Measurements from ENCODE around the gene COPZ1.
"Not testable (repeated sequence)": the region's sequence is repeated elsewhere in the genome, so short reads cannot be mapped to it uniquely, and the experiment has no call there.

COPZ1 gene

DNA sequence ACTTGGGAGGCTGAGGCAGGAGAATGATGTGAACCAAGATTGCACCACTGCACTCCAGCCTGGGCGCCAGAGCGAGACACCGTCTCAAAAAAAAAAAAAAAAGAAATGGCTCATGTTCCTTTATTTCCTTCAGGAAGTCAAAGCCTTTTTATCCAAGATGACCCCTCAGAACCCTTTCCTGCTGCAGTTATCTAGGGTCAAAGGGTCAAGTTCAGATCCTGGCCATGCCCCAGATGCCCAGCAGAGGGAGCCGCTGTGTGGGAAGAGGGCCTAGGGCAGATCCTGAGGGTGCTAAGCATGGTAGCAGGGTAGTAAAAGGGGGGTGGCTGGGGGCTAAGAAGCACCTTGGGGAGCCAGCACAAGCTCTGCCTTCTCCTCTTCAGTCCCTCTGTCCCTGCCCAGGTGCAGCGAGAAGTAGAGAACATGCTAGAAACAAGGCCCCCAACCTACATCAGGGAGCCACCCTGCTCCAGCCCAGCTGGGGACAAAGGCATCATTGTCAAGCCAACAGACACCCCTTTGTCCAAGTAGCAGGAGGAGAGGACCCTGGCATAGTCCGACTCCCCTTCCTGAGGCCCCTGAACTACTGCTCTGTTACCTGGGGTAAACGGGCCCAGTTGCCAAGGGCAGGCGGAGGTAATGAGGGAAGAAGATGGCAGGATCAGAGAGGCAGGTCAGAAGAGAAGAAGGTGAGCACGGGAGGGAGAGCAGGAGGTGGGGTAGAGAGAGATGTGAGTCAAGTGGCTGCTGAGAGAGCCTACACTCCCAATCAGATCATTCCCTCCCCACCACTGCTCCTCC lies 30.6 kb upstream of the COPZ1 start:
- DNase-seq (ENCODE audit: low spot score): peak; percentile 61

- DNase-seq (ENCODE audit: low spot score): no peak
Observed at GRCh38 chr12:54294953-54295566, 29.9 kb upstream of the COPZ1 start.

GRCh38 chr12:54296393-54297099 lies 28.4 kb upstream of the COPZ1 start:
- no peak for DNase-seq (ENCODE audit: low spot score)

GRCh38 chr12:54298904-54299303 lies 26.0 kb upstream of the COPZ1 start:
- DNase-seq (ENCODE audit: low spot score): no peak

GRCh38 chr12:54299515-54300224 lies 25.3 kb upstream of the COPZ1 start:
- no peak for DNase-seq (ENCODE audit: low spot score)

- no peak for DNase-seq (ENCODE audit: low spot score)
Observed at GRCh38 chr12:54300225-54300731, 24.7 kb upstream of the COPZ1 start.

DNA sequence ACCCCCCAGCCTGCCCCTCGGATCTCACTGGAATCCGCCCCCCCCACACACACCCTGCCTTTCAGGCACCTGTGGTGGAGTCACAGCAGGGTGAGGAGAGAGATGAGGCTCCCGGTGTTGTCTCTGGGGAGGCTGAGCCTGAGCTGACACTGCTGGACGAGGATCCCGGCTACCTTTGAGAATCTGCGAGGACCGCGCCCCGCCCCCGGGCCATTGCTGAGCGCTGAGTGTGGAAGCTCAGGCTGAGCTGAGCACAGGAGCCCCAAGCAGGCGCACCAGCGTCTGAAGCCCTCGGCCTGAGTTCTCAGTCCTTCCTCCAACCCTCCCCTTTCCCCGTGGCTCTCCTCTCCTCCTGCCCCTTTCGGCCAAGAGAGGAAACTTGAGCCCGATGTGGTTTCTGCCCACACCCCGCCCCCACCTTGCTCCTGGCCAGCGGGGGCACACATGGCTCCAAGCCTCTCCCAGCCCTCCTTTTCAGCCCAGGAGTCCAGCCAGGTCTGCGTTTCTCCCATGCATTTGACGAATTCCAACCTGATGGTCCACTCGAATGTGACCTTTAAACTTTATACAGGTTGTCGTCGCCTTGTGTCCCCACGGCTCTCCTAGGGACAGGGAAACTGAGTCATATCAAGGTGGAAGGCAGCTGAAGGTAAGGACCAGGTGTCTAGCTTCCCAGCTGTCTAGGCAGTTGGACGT lies 24.1 kb upstream of the COPZ1 start, which contains the start of gene NFE2:
TSS of gene NFE2 (minus strand) at position 284 of the 696 bp plus-strand sequence. CDS start 5,767 bp downstream, outside the sequence.
- DNase-seq (ENCODE audit: low spot score): peak; percentile 78

DNA sequence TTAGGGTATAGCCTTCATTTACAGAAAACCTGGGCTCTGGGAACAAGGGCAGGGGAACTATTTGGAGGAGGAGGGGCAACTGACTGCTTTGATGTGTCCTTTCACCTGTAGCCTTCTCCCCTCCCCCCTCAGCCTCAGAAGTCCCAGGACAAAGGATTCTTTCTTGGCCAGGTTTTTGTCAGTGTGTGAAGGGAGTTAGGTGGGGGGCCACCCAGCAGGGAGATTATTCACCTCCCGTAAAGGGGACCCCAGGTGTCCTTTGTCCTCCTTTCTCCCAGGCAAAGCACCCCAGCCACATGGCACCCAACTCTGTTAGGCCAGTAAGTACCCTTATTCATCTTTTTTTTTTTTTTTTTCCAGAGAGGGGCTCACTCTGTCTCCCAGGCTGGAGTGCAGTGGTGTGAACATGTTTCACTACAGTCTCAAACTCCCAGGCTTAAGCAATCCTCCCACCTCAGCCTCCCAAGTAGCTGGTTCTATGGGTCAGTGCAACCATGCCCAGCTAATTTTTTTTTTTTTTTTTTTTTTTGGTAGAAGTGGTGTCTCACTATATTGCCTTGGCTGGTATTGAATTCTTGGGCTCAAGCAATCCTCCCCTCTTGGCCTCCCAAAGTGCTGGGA lies 23.4 kb upstream of the COPZ1 start:
- no peak for DNase-seq (ENCODE audit: low spot score)

- no peak for DNase-seq (ENCODE audit: low spot score)
Observed at GRCh38 chr12:54303640-54304039, 21.3 kb upstream of the COPZ1 start.

GRCh38 chr12:54304187-54304810 lies 20.6 kb upstream of the COPZ1 start:
- DNase-seq (ENCODE audit: low spot score): peak; percentile 83

DNA sequence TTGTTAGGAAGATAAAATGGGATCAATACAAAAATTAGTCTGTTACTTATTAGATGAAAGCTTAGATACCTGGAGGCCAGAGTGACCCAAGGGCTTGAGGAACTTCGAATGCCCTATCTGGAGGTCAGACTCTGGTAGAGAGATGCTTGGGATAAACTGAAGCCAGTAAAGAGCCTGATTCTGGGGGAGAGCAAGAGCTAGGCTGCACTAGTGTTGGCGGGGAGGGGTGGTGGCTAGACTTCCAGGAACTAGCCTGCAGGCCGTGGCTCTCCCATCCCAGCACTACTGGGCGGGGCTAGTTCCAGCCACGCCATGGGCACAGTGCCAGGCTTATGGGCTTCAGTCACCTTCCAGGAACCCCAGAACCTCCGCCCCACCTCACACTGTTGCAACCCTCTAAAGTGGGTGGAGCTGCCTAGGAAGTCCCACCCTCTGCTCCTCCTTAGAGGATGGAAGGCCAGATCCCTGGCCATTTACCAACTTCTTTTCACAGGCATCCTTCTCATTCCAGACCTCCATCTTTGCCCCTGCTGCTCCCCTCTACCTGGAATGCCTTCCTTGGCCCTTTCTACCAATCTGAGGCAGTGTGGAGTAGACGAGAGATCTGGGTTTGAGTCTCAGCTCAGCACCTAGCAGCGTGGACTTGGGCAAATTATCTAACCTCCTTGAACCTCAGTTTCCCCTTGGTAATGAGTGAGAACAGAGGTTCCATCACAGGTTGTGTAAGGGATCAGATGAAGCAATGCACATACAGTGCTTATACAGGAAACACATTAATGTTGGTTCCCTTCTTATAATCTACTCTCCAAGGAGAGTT lies 17.8 kb upstream of the COPZ1 start:
- peak; percentile 17 for DNase-seq (ENCODE audit: low spot score)

- no peak for DNase-seq (ENCODE audit: low spot score)
Observed at GRCh38 chr12:54311051-54311450, 13.9 kb upstream of the COPZ1 start.

DNA sequence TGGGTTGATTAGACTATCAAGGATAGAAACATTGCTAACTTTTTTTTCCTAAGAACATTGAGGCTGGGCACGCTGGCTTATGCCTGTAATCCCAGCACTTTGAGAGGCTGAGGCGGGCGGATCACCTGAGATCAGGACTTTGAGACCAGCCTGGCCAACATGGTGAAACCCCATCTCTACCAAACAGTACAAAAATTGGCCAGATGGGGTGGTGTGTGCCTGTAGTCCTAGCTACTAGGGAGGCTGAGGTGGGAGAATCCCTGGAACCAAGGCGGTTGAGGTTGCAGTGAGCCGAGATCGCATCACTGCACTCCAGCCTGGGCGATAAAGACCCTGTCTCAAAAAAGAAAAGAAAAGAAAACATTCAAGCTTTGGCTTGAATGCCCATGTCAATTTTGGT lies 12.6 kb upstream of the COPZ1 start:
- DNase-seq (ENCODE audit: low spot score): not testable (repeated sequence)

GRCh38 chr12:54321363-54321762 lies 3.6 kb upstream of the COPZ1 start:
- DNase-seq (ENCODE audit: low spot score): no peak

GRCh38 chr12:54325442-54326109 lies 645 bp downstream of the COPZ1 start:
- not testable (repeated sequence) for DNase-seq (ENCODE audit: low spot score)

- no peak for DNase-seq (ENCODE audit: low spot score)
Observed at GRCh38 chr12:54328595-54329337, 3.8 kb downstream of the COPZ1 start.

DNA sequence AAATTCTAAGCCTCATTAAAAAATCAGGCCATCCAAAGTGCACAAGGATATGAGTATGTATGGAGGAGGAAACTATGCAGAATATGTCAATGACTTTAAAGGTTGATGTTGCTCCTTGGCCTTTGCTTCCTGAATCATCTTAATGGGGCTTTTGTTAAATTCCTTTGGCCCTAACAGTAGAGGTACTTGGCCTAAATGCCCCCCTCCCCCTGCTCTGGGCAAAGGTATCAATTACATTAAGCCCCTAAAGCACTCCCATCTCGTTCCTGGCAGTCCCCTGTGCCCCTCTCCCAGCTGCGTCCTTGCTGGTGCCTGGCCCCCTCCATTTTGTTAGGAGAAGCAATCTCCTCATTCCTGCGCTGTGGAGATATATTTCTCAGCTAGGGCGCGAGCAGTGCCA lies 4.8 kb downstream of the COPZ1 start:
- DNase-seq (ENCODE audit: low spot score): peak; percentile 29

DNA sequence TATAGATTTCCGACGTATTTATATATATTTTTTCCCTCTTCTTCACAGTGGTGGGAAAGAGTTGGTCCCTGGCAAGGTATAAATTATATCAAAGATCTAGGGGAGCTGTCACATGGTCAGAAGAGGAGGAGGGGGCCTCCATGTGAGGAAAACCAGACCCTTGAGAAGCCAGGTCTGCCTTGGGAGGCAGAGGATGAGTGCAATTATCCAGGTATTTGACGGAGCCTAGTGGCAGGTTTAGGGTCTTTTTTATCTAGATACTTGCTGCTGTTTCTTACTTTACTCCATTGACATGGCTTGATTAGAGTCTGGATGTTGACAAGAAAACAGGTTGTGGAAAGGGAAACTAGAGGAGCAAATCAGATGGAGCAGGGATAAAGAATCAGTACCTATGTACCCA lies 5.5 kb downstream of the COPZ1 start:
- DNase-seq (ENCODE audit: low spot score): no peak
